ENCODE results near the gene GPR171. TPM values are rescaled to one million over a fixed set of nuclear protein-coding genes. Genes with fewer than 3 reads are reported as not detected.

GPR171 gene
- total and polyA plus RNA-seq, 2 donors (not counting 1 experiment from before 2014, with no cell fraction given): 0.75 to 1.1 TPM

Small RNA genes within 50 kb of the gene (small RNA-seq; reads per million reads assigned to genes)
- not detected for gene RNA5SP145 (ENCODE audit: insufficient read length, low read depth, low replicate concordance)

Other genes with a start within 250 kb of the GPR171 start
- not detected in 2 replicates for gene CLRN1, start 230.5 kb downstream of the GPR171 start, total RNA-seq
- gene CLRN1, start 230.5 kb downstream of the GPR171 start, polyA plus RNA-seq: not detected in 2 replicates
- 0.30 and 0.58 TPM in 2 replicates for gene MED12L, start 117.6 kb downstream of the GPR171 start, total RNA-seq
- 0.06 and 0.07 TPM in 2 replicates for gene MED12L, start 117.6 kb downstream of the GPR171 start, polyA plus RNA-seq
- gene P2RY14, start 75.3 kb upstream of the GPR171 start, total RNA-seq: 6.0 and 7.0 TPM in 2 replicates
- gene P2RY14, start 75.3 kb upstream of the GPR171 start, polyA plus RNA-seq: 11.3 and 12.3 TPM in 2 replicates
- not detected in 2 replicates for gene GPR87, start 113.6 kb upstream of the GPR171 start, total RNA-seq
- not detected in 2 replicates for gene GPR87, start 113.6 kb upstream of the GPR171 start, polyA plus RNA-seq
- 0.90 and 1.0 TPM in 2 replicates for gene P2RY13, start 126.3 kb upstream of the GPR171 start, total RNA-seq
- gene P2RY13, start 126.3 kb upstream of the GPR171 start, polyA plus RNA-seq: 0.13 and 0.92 TPM in 2 replicates
- 0.73 and 0.79 TPM in 2 replicates for gene P2RY12, start 181.5 kb upstream of the GPR171 start, total RNA-seq
- gene P2RY12, start 181.5 kb upstream of the GPR171 start, polyA plus RNA-seq: 0.17 and 0.42 TPM in 2 replicates